GM11168 (cell line): ENCODE results near the gene AK4.
"Not testable (repeated sequence)": the region's sequence is repeated elsewhere in the genome, so short reads cannot be mapped to it uniquely, and the experiment has no call there.

Experiments used
- in situ Hi-C: fragments of 300-500 bp; cut with MboI; formaldehyde crosslinking; loops from one replicate; pipeline ENCODE4 v1.12.0; 2022; ENCODE audit warnings: low sequenced_read_pairs; ENCODE audit not compliant: unreplicated experiment

The AK4 gene

DNA sequence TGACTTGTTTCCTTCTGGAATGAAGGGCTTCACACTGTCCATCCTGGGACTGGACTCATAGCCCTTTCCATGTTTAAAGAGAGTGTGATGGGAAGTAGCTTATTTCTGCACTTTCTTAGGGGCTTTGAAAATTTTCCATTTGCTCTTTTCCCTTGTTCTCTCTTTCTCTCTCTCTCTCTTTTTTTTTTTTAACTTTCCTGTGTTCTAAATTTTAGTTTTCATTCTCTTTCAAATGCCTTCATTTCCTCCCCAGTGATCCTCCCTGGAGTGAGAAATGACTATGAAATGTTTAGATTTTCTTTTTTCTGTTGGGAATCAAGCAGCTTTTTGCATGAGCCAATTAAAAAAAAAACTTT, 2.1 kb downstream of the AK4 start:
- in situ Hi-C loops: no loop called here

DNA sequence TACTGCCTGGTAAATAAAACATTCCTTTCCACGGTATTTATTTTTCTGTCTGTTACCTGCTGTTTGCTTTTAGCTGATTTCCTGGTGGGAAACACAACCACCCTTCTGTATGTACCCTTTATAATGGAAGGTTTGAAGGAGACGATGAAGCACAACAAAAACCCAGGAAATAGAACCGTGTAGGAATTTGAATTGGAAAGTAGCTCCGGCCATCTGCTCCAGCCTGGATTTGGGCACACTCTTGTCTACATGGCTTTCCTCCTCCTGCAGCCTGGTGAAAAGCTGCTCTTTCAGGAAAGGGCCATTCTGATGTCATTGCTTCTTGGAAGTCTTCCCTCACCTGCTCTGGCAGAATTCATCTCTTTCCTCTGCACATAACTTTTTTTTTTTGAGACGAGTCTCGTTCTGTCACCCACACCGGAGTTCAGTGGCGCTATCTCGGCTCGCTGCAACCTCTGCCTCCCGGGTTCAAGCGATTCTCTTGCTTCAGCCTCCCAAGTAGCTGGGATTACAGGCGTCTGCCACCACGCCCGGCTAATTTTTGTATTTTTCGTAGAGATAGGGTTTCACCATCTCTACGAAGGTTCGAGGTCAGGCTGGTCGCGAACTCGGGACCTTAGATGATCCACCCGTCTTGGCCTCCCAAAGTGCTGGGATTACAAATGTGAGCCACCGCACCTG, 2.7 kb downstream of the AK4 start:
- in situ Hi-C loops: no loop called here

- in situ Hi-C loops: no loop called here
Observed at GRCh38 chr1:65151641-65152040, 3.6 kb downstream of the AK4 start.

- in situ Hi-C loops: no loop called here
Observed at GRCh38 chr1:65153635-65154034, 5.6 kb downstream of the AK4 start.

DNA sequence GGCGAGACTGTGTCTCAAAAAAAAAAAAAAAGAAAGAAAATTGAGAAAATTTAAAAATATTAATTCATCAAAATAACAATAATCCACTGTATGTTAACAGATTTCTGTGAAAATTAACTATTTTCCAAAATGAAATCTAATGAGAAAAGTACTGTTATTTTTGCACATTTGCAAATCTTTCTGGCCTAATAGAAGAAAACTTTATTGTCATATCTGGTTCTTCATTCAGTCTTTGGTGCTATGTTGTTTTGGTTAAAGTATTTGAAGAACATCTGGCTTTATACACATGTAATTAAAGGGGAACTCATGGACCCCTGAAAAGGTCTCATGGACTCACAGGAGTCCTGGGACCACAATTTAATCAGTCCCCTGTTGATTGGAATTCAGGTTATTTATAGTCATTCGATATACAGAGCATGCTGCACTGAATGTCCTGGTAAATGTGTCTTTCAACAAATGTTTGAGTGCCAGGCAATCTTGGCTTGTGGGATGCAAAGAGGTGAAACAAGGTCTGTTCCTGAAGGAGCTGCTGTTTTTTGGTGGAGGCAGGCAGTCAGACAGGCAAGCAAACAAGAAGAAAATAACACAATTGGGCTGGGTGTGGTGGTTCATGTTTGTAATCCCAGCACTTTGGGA, 9.0 kb downstream of the AK4 start:
- in situ Hi-C loops: no loop called here

- in situ Hi-C loops: no loop called here
Observed at GRCh38 chr1:65157546-65157941, 9.5 kb downstream of the AK4 start.

DNA sequence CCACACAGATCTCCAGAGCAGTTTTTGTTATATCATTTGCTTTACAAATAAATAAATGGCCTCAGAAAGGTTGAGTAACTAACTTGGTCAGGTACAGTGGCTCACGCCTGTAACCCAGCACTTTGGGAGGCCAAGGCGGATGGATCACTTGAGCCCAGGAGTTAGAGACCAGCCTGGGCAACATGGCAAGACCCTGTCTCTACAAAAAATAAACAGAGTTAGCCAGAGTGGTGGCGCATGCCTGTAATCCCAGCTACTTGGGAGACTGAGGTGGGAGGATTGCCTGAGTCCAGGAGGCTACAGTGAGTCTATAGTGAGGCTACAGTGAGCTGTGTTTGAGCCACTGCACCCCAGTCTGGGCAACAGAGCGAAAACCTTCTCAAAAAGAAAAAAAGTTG, 11.3 kb downstream of the AK4 start:
- in situ Hi-C loops: not testable (repeated sequence)

GRCh38 chr1:65159801-65160523, 12.0 kb downstream of the AK4 start:
- in situ Hi-C loops: no loop called here

GRCh38 chr1:65163201-65163805, 15.3 kb downstream of the AK4 start:
- in situ Hi-C loops: no loop called here

DNA sequence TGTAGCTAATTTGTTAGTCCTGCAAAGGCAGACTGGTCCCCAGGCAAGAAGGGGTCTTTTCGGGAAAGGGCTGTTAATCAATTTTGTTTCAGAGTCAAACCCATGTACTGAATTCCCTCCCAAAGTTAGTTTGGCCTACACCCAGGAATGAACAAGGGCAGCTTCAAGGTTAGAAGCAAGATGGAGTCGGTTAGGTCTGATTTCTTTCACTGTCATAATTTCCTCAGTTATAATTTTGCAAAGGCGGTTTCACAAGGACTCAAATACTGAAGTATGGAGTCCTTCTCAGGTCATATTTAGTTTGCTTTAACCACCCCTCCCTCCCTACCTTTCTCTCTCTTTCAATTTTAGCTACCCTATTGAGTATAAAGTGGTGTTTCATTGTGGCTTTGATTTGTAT, 16.1 kb downstream of the AK4 start:
- in situ Hi-C loops: not testable (repeated sequence)

GRCh38 chr1:65164633-65165032, 16.6 kb downstream of the AK4 start:
- in situ Hi-C loops: no loop called here

DNA sequence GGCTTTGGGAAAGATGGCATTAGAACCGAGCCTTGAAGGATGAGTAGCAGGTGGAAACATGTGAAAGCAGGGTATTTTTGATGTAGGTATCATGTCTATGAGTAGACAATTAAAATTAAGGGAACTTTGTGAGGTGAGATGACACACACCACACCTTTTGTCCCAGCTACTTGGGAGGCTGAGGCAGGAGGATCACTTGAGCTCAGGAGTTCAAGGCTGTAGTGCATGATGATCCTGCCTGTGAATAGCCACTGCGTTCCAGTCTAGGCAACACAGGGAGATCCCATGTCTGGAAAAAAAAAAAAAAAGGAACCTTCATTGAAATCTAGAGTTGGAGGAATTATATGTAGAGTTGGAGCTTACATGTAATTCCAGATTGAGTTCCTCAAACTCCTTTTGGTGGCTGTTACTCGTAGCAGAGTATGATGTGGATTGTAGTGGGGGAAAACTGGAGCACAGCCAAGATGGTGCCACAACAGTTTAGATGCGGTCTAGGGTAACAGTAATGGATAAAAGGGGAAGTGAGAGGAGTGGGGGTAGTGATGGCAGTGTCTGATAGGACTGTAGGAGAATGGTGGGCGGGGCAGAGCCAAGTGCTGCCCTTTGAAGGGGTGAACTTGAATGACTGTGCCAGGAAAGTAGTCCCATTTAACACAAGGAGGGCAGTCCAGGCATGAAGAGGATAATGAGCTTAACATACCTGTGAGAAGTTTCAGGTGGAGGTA, 17.4 kb downstream of the AK4 start:
- in situ Hi-C loops: no loop called here

DNA sequence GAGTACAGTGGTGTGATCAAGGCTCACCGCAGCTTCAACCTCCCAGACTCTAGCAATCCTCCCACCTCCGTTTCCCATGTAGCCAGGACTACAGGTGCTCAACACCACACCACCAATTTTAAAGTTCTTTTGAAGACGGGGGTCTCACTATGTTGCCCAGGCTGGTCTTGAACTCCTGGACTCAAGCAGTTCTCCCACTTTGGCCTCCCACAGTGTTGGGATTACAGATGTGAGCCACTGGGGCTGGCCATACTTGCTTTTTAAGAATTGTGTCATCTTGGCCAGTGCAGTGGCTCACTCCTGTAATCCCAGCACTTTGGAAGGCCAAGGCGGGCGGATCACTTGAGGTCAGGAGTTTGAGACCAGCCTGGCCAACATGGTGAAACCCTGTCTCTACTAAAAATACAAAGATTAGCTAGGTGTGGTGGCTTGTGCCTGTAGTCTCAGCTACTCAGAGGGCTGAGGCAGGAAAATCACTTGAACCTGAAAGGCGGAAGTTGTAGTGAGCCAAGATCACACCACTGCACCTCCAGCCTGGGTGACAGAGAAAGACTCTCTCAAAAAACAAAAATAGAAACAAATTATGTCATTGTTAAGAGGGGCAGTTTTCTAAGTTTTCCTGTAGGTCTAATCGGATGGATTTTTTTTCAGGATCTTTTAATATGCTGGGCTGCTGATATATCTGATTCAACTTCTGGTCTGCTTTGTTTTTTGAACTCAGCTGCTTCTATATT, 18.7 kb downstream of the AK4 start:
- in situ Hi-C loops: no loop called here

- in situ Hi-C loops: no loop called here
Observed at GRCh38 chr1:65167586-65168242, 19.7 kb downstream of the AK4 start.

GRCh38 chr1:65168867-65169266, 20.9 kb downstream of the AK4 start:
- in situ Hi-C loops: no loop called here

DNA sequence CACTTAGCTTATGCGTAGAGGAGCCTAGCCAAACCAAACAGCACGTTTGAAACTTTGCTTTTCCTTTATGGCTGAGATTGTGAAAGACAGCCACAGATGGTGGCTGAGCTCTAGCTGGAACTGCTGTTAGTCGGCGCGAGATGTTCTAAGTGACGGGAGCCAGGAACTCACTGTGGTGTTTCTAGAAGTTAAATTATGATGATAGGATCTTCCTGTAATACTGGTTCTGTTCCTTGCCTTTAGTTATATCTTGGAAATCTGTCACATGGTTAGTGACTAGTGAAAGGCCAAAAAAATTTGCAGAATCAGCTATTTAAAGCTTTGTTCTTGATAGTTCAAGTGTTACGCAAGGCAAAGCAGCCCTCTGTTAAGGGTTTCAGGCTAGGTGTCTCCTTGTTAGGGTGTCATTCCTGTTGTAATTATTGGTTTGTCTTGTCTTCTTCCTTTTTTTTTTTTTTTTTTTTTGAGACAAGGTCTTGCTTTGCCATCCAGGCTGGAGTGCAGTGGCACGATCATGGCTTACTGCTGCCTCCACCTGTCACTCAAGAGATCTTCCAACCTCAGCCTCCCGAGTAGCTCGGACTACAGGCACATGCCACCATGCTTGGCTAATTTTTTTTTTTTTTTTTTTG, 22.6 kb downstream of the AK4 start:
- in situ Hi-C loops: no loop called here

GRCh38 chr1:65172936-65173690, 25.1 kb downstream of the AK4 start:
- in situ Hi-C loops: no loop called here

DNA sequence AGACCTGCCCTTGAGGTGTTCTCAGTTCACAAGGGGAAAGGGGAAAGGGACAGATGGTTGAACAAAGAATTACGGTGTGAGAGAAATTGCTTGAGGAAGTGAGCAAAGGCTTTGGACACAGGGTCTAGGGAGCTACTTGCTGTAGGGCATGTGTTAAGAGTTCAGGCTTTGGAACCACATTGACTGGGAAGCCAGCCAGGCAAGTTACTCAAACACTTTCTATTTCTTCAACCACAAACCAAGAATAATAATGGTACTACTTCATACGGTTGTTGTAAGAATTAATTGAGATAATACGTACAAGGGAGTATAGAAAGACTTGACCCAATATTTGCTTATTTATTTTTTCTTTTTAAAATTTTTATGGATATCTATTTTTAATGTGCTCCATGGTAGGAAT, 26.6 kb downstream of the AK4 start:
- in situ Hi-C loops: no loop called here
